Type B pancreatic cell (in vitro differentiated cells): ENCODE results near the gene SPR. TPM values are rescaled to one million over a fixed set of nuclear protein-coding genes. Genes with fewer than 3 reads are reported as not detected.

Source experiments
- DNase-seq: peaks from one replicate; pipeline ENCODE4 v3.0.0; 2021; ENCODE audit warnings: mixed read lengths; ENCODE audit not compliant: unreplicated experiment; ENCODE audit errors: extremely low spot score
- H3K27ac Mint-ChIP-seq: 2 replicates; pipeline ENCODE4 v1.8.0; 2021; ENCODE audit warnings: mild to moderate bottlenecking, mixed read lengths
- H3K27me3 Mint-ChIP-seq: 2 replicates; pipeline ENCODE4 v1.8.0; 2021; ENCODE audit warnings: mixed read lengths
- H3K36me3 Mint-ChIP-seq: 2 replicates; pipeline ENCODE4 v1.8.0; 2021; ENCODE audit warnings: mixed read lengths
- H3K4me1 Mint-ChIP-seq: one replicate; pipeline ENCODE4 v1.8.0; 2021; ENCODE audit warnings: mixed read lengths; ENCODE audit not compliant: unreplicated experiment
- H3K4me3 Mint-ChIP-seq: 2 replicates; pipeline ENCODE4 v1.8.0; 2021; ENCODE audit warnings: mild to moderate bottlenecking, mixed read lengths
- H3K9me3 Mint-ChIP-seq: 2 replicates; pipeline ENCODE4 v1.8.0; 2021; ENCODE audit warnings: mixed read lengths
- CTCF ChIP-seq: fragments of 200-600 bp; sonication (generic); conservative IDR thresholded peaks from 2 replicates; pipeline ENCODE4 v1.5.0; 2021; ENCODE audit warnings: antibody characterized with exemption, mild to moderate bottlenecking
- total RNA-seq: library from RNA; stranded (reverse); gene quantifications from 2 replicates; pipeline ENCODE4 v1.2.1, GENCODE V29; 2021; ENCODE audit warnings: low replicate concordance

The SPR gene
- total RNA-seq, 1 donor from 2014 or later: 12.4 TPM

DNA sequence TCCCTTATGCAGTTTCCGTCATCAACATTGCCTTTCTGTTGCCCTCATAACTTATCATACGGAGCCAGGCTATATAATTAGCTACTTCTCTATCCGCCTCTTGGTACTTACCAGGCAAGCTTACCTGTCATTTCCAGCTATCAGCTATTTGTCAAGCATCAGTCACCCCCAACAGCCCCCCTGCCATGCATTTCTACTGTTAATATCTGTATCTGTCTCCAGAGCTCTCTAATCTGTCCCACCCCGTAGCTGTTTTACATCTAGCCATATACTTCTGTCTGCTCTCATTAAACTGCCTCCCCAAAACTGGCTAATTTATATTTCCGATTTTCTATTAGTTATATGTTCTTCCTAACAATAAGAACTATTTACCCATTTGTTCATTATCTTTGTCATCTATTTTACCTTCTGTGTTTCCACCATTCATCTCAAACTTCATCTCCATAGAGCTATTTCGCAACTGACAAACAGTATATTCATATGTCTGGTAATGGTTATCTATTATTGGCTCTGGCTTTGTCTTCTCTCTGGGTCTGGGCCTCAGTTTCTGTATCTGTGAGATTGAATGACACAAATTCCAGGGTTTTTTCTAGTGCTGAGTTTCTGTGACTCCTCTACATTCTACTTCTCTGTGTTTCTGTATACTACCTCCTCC, 39.7 kb downstream of the SPR start:
- no peaks in the 10 kb centered on the region for H3K36me3 Mint-ChIP-seq
- peaks cover 5% of the 10 kb centered on the region for H3K4me1 Mint-ChIP-seq
- DNase-seq: no peak
- TF ChIP-seq CTCF: no peak
- no peak overlapping the region for H3K27ac Mint-ChIP-seq
- H3K27me3 Mint-ChIP-seq: peaks cover 22% of the 10 kb centered on the region
- H3K9me3 Mint-ChIP-seq: no peaks in the 10 kb centered on the region
- no peak overlapping the region for H3K4me3 Mint-ChIP-seq

DNA sequence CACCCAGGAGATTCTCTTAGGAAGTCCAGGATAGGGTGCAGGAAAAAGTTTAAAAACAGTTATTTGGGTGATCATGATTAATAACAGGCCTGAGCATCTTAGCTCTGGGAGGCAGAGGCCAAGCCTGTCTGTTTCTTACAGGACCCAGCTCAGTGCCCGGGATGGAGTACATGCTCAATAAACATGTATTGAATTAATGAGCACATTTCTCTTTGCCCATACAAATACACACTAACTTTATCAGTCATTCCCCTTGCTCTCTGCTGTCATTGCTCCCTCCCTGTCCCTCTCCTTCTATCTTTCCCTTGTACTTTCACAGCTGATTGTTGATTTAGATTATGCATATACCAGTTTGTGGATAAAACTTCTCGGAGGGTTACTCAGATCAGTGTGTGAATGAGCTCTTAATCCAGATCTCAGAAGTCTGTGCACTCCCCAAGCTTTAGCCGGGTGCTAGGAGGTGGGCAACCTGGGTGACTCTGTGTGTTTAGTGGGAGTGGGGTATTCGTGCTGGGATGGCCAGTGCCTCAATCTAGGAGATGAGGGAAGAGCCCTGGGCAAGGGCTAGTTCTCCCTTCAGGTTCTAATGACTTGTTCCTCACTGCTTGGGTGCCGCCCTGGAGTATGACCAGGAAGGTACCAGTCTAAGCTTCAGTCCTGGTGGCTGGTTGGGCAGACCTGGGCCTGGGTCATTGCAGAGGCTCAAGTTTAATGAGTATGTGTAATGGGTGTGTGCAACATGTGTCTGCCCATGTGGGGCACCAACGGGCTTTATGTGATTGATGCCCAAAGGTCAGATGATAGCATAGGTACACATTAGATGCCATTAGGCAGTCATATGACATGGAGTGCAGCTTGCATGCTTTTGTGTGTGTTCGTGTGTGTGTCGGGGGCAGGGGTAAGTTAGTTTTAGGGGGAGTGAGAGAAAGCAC, 40.7 kb downstream of the SPR start:
- TF ChIP-seq CTCF: no peak
- no peaks in the 10 kb centered on the region for H3K36me3 Mint-ChIP-seq
- H3K4me3 Mint-ChIP-seq: no peak overlapping the region
- DNase-seq: no peak
- H3K4me1 Mint-ChIP-seq: peaks cover 5% of the 10 kb centered on the region
- peaks cover 16% of the 10 kb centered on the region for H3K27me3 Mint-ChIP-seq
- no peak overlapping the region for H3K27ac Mint-ChIP-seq
- no peaks in the 10 kb centered on the region for H3K9me3 Mint-ChIP-seq

- no peaks in the 10 kb centered on the region for H3K36me3 Mint-ChIP-seq
- no peak overlapping the region for H3K4me3 Mint-ChIP-seq
- H3K9me3 Mint-ChIP-seq: no peaks in the 10 kb centered on the region
- no peaks in the 10 kb centered on the region for H3K4me1 Mint-ChIP-seq
- TF ChIP-seq CTCF: no peak
- no peak for DNase-seq
- H3K27me3 Mint-ChIP-seq: peaks cover 10% of the 10 kb centered on the region
- no peak overlapping the region for H3K27ac Mint-ChIP-seq
Observed at GRCh38 chr2:72929010-72929409, 41.8 kb downstream of the SPR start.

DNA sequence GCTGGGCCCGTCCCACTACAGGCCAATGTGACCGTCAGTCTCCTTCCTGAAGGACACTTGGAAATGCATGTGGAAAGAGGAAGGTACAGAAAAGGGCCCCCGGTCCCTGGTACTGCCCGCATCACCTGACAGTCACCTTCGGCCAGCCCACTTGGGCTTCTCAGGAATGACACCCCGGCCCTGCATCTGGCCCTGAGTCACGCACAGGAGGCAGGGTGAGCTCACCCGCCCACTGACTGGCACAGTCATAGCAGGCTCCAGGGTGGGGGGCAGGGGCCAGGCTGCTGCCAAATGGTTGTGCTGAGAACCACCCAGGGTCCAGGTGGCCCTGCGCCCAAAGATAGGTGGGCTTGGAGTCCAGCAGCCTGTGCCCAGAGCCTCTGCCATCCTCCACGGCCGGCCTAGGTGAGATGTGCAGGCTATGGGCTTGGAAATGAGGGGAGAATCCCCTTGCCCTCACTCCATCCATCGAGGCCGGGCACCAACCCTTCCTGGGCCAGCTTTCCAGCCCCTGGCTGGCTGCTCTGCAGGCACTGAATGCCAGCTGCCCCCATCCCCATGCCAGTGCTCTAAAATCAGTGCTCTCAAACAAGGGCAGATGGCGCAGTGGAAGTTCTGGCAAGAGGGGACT, 44.2 kb downstream of the SPR start:
- H3K27ac Mint-ChIP-seq: no peak overlapping the region
- no peaks in the 10 kb centered on the region for H3K4me1 Mint-ChIP-seq
- TF ChIP-seq CTCF: no peak
- DNase-seq: no peak
- H3K4me3 Mint-ChIP-seq: no peak overlapping the region
- no peaks in the 10 kb centered on the region for H3K36me3 Mint-ChIP-seq
- H3K27me3 Mint-ChIP-seq: peaks cover 26% of the 10 kb centered on the region
- H3K9me3 Mint-ChIP-seq: no peaks in the 10 kb centered on the region

GRCh38 chr2:72932045-72932740, 45.0 kb downstream of the SPR start:
- H3K4me3 Mint-ChIP-seq: no peak overlapping the region
- no peaks in the 10 kb centered on the region for H3K9me3 Mint-ChIP-seq
- peaks cover 29% of the 10 kb centered on the region for H3K27me3 Mint-ChIP-seq
- DNase-seq: no peak
- H3K4me1 Mint-ChIP-seq: no peaks in the 10 kb centered on the region
- TF ChIP-seq CTCF: no peak
- H3K36me3 Mint-ChIP-seq: no peaks in the 10 kb centered on the region
- H3K27ac Mint-ChIP-seq: no peak overlapping the region
